Lung microvascular endothelial cell (primary cell): Measurements from ENCODE around the gene KCNH8. TPM values are rescaled to one million over a fixed set of nuclear protein-coding genes. Genes with fewer than 3 reads are reported as not detected.

Experiments
- DNase-seq, 2 donors: peaks; one replicate each; pipeline versions ENCODE4 v3.0.0 to v3.0.0-alpha.2; 2010; ENCODE audit warnings: low read depth in 2 of 2
- total RNA-seq: library from RNA; depleted of rRNA; stranded (reverse); fragments of >200 nt; gene quantifications from 2 replicates; pipeline ENCODE4 v1.2.1, GENCODE V29; 2014

The KCNH8 gene
- total RNA-seq, 1 donor from 2014 or later, result not detected

GRCh38 chr3:19476281-19476680, 328.0 kb downstream of the KCNH8 start:
- no peak for DNase-seq

GRCh38 chr3:19485267-19485666, 337.0 kb downstream of the KCNH8 start:
- no peak for DNase-seq

- DNase-seq, result no peak
These were observed 339.1 kb downstream of the KCNH8 start for GRCh38 chr3:19487386-19487785.

GRCh38 chr3:19488939-19489338, 340.6 kb downstream of the KCNH8 start:
- DNase-seq, result no peak

- DNase-seq, result no peak
These were observed 341.6 kb downstream of the KCNH8 start for GRCh38 chr3:19489936-19490335.

GRCh38 chr3:19506171-19506570, 357.9 kb downstream of the KCNH8 start:
- no peak for DNase-seq

GRCh38 chr3:19522305-19522704, 374.0 kb downstream of the KCNH8 start:
- DNase-seq, result no peak

GRCh38 chr3:19526071-19526470, 377.8 kb downstream of the KCNH8 start:
- no peak for DNase-seq

GRCh38 chr3:19527746-19528145, 379.4 kb downstream of the KCNH8 start:
- no peak for DNase-seq

- no peak for DNase-seq
These were observed 383.1 kb downstream of the KCNH8 start for GRCh38 chr3:19531426-19531825.

- no peak for DNase-seq
These were observed 391.4 kb downstream of the KCNH8 start for GRCh38 chr3:19539518-19540392.

- no peak for DNase-seq
These were observed 392.2 kb downstream of the KCNH8 start for GRCh38 chr3:19540464-19540863.

GRCh38 chr3:19541284-19541683, 393.0 kb downstream of the KCNH8 start:
- DNase-seq, result no peak

GRCh38 chr3:19543212-19543841, 395.0 kb downstream of the KCNH8 start:
- no peak for DNase-seq

- DNase-seq, result no peak
These were observed 399.6 kb downstream of the KCNH8 start for GRCh38 chr3:19547665-19548464.

- DNase-seq, result no peak
These were observed 411.6 kb downstream of the KCNH8 start for GRCh38 chr3:19559724-19560442.

GRCh38 chr3:19573644-19574043, 425.3 kb downstream of the KCNH8 start:
- no peak for DNase-seq

GRCh38 chr3:19574268-19574667, 426.0 kb downstream of the KCNH8 start:
- DNase-seq, result no peak

- DNase-seq, result no peak
These were observed 428.0 kb downstream of the KCNH8 start for GRCh38 chr3:19576343-19576742.
